C4-2B (cell line): ENCODE data around the gene MEGF11.

Experiments used
- ZFX ChIP-seq: fragments of 450-650 bp; IDR thresholded peaks from 2 replicates; pipeline ENCODE4 v1.6.1; 2017
- TF ChIP-seq, protein P1 (sequence below): fragments of 450-650 bp; conservative IDR thresholded peaks from 2 replicates; pipeline ENCODE4 v1.5.1; 2017; ENCODE audit warnings: mild to moderate bottlenecking

DNA sequence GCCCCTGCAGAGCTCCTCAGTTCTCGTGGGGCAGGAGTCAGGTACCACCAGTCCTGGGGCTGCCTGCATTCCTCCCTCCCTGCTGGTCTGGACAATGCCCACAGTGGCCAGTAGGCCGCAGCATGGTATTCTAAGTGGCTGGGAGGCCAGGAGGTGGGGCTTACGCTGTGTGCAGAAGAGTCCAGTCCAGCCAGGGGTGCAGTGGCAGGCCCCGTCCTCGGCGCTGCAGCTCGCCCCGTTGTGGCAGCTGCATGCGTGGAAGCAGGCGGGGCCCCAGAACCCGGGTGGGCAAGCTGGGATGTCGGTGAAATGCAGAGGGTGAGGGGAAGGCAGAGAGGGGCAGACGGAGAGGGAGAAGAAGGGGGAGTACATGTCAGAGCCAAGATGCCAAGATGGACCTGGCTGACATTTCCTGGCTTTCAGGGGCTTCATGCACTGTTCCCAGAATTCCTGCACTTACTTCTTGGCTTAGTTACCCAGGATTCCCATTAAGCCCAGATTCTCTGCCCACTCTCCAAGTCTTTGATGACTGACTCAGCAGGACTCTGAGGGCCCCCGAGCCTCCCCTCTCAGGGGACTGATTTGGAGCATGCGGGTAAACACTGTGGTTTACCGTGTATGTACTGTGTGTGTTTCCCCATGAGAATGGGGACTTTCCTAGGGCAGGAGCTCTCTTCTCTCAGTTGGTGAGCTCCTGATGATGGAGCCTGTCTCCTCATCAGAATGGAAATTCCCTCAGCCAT is 336.7 kb downstream of the MEGF11 start:
- TF ChIP-seq, protein P1, sequence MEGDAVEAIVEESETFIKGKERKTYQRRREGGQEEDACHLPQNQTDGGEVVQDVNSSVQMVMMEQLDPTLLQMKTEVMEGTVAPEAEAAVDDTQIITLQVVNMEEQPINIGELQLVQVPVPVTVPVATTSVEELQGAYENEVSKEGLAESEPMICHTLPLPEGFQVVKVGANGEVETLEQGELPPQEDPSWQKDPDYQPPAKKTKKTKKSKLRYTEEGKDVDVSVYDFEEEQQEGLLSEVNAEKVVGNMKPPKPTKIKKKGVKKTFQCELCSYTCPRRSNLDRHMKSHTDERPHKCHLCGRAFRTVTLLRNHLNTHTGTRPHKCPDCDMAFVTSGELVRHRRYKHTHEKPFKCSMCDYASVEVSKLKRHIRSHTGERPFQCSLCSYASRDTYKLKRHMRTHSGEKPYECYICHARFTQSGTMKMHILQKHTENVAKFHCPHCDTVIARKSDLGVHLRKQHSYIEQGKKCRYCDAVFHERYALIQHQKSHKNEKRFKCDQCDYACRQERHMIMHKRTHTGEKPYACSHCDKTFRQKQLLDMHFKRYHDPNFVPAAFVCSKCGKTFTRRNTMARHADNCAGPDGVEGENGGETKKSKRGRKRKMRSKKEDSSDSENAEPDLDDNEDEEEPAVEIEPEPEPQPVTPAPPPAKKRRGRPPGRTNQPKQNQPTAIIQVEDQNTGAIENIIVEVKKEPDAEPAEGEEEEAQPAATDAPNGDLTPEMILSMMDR: no peak; the same call in 1 of the 2 replicates
- no peak for TF ChIP-seq ZFX
